UCSD-AML1 (cell line): ENCODE measurements around the gene SHROOM4.

Source experiments
- DNase-seq: peaks from one replicate; lab custom pipeline; 2025; ENCODE audit not compliant: unreplicated experiment; lab: John Stamatoyannopoulos, UW

The SHROOM4 gene, protein sequence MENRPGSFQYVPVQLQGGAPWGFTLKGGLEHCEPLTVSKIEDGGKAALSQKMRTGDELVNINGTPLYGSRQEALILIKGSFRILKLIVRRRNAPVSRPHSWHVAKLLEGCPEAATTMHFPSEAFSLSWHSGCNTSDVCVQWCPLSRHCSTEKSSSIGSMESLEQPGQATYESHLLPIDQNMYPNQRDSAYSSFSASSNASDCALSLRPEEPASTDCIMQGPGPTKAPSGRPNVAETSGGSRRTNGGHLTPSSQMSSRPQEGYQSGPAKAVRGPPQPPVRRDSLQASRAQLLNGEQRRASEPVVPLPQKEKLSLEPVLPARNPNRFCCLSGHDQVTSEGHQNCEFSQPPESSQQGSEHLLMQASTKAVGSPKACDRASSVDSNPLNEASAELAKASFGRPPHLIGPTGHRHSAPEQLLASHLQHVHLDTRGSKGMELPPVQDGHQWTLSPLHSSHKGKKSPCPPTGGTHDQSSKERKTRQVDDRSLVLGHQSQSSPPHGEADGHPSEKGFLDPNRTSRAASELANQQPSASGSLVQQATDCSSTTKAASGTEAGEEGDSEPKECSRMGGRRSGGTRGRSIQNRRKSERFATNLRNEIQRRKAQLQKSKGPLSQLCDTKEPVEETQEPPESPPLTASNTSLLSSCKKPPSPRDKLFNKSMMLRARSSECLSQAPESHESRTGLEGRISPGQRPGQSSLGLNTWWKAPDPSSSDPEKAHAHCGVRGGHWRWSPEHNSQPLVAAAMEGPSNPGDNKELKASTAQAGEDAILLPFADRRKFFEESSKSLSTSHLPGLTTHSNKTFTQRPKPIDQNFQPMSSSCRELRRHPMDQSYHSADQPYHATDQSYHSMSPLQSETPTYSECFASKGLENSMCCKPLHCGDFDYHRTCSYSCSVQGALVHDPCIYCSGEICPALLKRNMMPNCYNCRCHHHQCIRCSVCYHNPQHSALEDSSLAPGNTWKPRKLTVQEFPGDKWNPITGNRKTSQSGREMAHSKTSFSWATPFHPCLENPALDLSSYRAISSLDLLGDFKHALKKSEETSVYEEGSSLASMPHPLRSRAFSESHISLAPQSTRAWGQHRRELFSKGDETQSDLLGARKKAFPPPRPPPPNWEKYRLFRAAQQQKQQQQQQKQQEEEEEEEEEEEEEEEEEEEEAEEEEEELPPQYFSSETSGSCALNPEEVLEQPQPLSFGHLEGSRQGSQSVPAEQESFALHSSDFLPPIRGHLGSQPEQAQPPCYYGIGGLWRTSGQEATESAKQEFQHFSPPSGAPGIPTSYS (N-terminal part only)

DNA sequence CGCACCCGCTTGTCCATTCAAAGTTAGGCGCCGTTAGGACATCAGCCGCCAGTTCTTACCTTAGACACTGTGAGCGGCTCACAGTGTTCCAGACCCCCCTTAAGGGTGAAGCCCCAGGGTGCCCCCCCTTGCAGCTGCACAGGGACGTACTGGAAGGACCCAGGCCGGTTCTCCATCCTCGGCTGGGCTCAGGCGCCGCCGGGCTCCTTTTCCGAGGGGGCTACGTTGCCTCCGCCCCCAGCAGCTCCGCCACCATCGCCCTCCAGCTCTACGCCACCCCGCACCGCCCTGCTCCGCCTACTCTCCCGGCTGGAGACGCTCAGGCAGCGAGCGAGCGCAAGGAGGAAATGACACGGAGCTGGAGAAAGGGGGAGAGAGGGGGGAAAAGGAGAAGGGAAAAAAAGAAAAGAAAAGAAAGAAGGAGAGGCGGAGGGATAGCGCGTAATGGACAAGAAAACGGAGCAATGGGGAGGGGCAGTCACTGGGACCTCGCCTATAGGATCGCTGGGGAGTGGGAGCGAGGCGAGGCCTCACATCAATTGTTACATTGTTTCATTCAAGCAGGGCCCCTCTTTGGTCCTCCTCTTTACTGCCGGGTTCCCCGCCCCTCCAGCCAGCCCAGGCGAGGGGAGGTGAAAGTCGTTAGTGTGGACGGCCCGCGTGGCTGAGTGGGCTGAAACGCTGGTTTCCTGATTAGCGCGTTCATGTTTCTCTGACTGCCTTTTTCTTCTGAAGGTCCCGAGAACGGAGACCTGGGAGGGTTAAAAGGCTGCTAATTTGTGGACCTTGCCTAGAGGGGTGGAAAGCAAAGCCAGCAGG is at the start of gene SHROOM4:
SHROOM4 (minus strand) TSS at position 352 of the 819 bp plus-strand sequence; CDS start at position 176, 176 bp downstream.
- no peak for DNase-seq

DNA sequence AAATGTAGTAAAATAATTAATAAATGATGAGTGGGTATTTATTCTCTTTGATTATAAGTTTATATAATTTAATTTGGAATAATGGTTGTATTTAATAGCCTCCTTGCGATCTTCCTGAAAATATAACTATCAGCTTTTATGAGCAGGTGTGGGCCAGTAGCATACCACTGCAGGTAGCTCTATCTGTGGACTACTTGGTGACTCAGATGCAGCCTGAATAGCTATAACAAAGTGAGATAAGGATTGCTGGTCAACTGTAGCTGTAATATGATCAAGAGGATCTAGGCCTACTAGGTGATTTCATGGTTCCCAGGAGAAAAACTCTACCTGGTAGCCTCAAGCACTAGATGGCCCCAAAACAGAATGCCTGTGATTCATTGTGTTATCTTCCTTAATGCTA is 49.5 kb upstream of the SHROOM4 start:
- no peak for DNase-seq

DNA sequence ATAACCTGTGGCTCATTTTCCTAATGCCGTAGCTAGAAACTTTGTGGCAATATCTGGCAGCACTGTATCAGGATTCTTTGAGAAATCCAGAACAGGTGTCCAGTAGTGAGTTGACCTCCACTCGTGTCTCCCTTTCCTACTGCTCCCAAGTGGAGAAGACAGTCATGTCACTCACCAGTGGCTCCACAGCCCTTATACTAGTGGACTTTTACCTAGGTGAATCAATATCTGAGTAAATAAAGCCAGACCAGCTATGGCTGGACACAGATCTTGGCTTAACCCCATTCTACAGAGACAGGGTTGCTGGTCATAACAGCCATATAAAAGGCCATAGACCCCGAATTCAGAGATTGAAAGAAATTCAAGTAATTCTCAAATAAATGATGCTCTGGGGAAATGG is 46.5 kb upstream of the SHROOM4 start:
- no peak for DNase-seq

DNA sequence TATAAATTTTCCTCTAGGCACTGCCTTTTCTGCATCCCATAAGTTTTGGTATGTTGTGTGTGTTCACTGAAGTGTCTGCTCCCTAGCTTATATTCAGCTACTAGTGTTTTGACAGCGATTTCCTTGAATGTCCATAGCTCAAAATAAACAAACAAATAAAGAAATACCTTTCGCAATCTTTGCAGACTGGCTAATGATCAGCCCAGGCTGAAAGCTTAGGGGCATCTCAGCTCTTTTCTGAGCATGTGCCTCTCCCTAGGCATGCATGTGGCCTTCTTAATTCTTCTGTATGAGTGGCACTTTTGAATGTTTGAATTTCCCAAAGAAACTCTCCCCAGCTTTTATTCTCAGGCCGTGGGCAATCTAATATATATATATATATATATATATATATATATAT is 44.6 kb upstream of the SHROOM4 start:
- DNase-seq: no peak

DNA sequence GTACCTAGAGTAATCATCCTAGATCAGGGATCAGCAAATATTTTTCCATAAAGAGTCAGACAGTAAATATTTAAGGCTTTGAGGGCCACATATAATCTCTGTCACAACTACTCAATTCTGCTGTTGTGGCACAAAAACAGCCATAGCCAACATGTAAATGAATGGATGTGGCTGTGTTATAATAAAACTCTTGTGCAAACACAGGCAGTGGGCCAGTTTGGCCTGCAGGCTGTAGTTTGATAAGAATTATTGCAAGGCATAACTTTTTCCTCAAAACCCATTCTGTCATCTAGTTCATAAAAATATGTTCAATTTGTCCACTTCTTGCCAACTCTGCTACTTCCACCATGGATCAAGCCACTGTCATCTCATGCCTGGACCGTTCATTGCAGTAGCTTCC is 39.4 kb upstream of the SHROOM4 start:
- no peak for DNase-seq

DNA sequence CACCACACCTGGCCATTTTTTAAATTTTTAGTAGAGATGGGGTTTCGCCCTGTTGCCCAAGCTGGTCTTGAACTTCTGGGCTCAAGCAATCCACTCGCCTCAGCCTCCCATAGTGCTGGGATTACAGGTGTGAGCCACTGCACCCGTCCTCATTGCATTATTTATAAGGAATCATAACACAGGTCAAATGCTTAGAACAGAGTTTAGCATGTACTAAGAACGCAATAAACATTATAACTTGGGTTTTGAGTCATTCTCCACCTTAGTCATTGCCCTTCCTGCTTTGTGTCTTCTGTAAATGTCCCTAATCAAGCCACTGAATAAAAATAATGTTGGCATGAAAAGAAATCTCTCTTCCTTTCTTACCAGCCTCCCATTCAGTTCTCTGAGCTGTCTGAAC is 38.5 kb upstream of the SHROOM4 start:
- no peak for DNase-seq

DNA sequence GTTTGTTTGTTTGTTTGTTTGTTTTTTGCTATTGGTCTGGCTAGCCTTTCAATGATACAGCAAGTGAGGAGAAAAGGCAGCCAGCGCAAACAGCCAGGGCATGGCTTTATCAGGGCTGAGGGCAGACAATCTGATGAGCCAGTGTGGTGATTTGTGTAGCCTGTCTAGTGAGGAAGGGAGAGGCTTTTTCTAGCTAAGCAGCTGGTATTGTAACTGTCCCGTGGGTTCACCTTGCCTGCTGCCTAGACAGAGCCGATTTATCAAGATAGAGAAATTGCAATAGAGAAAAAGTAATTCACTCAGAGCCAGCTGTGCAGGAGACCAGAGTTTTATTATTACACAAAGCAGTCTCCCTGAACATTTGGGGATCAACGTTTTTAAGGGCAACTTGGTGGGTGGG is 28.2 kb upstream of the SHROOM4 start:
- DNase-seq: no peak

DNA sequence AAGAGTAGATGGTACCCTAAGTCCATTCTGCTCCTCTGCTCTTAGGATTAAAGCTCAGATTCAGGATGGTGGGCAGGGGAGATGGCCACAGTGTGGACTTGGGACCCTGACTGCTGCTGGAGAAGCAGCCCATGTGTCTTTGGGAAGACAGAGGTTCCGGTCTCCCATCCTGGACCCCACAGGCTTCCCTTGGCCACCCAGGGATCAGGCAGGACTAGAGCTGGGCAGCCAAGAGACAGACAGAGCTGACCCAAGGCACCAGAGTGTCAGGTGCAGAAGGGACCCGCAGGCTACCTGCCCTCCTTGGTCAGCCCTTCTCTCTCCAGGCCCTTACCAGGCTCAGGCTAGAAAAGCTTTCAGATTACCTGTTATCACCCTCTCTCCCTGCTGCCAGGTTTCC is 25.7 kb upstream of the SHROOM4 start:
- no peak for DNase-seq

DNA sequence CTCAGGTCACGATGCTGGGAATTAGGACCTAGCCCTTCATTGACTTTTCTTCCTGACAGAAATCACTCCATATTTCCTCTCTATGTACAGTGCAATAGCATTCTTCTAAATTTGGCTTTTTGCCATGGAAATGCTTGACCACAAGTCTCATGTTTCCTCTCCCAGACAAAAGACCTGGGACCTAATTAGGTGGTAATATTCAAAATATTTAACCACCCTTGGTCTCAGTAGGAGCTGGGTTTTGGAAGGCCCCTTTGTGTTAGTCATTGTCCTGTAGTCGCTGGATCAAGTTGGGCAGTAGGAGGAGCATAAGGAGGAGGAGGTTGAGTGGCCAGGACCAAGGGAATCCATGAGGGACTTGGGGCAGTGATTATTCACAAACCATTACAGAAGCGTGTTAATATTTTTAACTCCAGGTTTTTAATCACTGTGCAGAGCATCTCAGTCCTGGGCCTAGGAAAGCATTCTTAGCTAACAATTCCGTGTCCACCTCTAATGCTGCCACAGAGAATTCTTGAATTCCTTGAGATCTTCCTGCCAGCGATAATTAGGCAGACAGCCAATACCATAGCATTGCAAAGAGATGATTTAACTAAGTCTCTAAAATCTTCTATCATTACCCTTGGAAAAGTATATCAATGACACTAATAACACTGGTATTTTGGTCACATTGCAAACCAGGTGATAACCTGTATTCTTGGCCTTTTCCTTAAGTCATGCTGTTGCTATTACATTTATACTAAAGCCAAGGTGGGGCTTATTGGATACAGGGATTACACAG is 25.0 kb upstream of the SHROOM4 start:
- DNase-seq: no peak

DNA sequence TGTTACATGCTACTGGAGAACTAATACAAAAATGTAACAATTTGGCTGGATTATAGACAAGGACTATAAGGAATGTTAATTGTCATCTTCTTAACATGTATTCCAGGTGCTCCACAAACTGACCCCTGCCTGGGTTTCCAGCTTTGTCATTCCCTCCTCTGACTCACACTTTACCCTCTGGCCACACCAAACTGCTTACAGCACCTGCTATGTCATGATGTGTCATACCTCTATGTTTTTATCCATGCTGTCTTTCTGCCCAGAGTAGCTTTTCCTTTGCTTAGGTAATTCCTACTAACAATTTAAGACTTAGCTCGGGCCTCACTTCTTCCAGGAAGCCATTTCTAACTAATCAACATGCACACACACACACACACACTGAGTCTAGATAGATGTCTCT is 14.0 kb upstream of the SHROOM4 start:
- DNase-seq: no peak

DNA sequence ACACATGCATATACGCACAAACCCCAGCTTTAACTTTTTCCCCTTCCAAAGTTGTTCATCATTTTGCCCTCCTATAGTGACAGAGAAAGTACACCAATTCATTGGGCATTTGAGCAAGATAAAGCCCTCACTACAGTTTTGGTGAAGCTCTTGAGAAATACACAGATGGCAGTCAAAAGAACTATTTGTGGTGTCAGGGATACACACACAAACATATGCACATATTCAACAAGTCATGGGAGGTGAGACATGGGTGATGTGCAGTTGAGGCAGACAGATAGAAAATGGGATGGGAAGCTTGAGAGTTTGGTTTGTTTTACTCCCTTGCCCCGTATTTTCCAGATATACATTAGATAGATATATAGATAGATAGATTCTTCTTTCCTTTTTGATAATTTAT is 11.8 kb upstream of the SHROOM4 start:
- no peak for DNase-seq

DNA sequence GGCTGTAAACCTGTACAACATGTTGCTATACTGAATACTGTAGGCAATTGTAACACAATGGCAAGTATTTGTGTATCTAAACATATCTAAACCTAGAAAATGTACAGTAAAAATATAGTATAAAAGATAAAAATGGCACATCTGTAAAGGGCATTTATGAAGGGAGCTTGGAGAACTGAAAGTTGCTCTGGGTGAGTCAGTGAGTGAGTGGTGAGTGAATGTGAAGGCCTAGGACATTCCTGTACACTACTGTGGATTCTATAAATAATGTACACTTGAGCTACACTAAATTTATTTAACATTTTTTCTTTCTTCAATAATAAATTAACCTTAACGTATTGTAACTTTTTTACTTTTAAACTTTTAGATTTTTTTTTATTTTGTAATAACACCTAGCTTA is 5.0 kb upstream of the SHROOM4 start:
- no peak for DNase-seq

DNA sequence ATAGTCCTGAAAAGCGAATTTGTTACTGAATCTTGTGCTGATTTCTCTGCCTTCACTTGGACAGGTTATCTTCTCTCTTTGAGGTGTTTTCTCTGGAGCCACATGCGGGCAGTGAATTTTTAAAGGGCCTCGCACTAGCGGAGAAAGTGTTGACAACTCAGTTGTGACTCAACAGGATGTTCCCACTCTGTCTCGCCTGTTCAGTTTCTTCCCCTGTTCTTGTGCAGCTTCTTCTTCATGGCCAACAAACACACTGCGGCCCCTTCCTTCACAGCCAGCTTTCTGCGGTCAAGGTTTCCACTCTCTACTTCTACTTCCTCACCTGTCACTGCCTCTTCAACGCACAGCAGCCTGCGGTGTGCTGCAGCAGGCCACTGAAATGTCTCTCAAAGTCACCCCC is 1.1 kb upstream of the SHROOM4 start:
- DNase-seq: no peak

DNA sequence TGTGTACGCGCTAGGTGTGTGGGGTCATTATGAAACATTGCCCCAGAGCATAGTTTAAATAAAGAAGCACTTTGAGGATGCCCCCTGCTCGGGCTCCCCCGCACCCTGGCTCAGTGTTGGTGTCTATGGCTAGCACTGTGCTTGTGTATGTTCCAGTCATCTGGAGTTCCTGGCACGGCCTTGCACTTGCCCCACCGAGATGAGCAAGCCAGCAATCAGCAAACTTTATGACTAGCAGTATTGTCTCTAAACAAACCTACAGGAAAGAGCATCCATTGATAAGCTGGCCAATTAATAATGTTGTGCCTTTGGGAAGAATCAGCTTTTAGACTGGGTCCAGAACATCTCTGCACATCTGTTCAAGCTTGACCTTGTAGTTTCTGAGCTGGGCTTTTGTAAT is 707 bp upstream of the SHROOM4 start:
- DNase-seq: no peak

DNA sequence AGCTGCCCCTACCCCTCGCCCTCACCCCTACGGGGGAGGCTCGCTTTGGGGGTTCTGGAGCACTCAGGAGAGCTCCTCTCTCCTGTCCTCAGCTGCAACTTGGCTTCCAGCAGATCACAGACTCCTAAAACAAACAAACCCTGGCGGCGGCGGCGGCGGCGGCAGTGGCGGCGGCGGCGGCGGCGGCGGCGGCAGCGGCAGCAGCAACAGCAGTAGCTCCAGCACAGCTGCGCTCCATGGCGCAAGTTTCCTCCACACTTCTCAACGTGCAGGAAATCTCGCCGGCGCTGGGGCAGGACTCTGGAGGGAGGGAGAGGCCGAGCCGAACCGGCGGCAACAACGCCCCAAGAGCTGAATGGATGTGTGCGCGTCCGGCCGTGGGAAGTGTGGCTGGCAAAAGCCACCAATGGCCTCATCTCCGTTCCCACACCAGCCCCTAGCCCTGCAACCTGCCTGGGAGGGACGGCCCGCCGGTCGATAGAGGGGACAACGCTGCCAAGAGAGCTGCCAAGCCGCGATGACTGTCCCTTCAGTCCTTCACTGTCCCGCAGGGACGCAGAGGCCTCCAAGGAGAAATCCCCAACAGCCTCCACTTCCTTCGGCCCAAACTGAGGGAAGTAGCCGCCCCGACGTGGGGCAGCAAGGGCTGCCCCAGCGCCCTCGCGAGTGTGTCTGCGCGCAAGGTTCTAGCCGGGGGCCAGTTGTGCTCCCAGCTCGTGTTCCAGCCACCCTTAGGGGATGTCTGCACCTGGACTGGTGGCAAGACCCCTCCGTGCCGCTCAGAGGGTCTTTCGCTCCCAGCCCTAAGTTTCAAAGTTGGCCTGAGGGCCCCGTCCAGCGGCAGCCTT is 775 bp downstream of the SHROOM4 start:
- no peak for DNase-seq

DNA sequence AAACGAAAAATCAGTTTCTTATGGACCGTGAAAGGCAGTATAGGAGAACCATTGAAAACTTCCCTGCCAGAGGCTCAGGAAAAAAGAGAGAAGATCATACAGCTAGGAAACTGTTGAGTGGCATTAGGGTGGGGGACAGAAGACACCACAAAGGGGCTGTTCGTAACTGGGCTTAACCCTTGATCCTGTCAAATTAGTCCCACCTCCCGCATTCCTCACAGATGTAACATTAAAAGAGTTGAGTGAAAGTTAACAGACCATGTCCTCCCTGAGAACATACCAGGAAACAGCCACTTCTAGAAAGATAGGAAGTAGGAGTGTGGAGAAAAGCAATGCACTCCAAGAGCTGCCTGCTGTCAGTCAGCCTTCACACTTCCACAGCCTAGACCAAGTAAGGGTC is 8.7 kb downstream of the SHROOM4 start:
- no peak for DNase-seq

DNA sequence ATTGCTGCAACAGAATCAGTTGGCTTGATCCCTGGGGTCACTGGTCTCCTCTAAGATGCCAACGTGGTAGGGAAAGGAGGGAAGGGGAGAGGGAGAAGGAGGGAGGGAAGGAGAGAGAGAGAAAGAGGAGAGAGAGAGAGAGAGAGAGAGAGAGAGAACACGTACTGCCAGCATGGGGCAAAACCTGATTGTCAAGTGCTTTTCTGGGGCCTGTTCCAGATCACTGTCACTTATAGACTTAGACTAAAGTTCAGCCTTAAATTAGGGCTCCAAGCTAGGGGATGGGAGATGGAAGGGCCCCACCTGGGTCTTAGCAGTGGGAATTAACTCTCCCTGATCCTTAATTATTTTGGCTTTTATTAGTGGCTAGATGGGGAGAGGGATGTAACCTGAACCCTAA is 12.9 kb downstream of the SHROOM4 start:
- no peak for DNase-seq

DNA sequence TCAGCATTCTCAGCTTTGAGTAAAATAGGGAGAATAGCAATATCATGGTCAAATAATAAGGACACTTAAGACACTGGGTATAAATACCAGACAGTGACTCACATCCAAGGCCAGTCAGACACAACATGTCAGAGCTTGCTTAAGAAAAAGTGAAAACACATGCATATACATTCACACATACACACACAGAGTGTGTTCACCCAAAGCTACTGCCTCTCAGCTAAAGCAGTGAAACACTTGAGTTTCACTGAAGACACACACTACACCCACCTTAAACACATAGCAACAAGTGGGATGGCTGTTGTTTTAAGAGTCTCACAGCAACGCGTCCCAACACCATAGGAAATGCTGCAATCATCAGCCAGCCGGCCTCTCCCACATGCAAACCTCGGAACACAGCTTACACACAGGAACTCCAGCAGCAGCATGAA is 14.4 kb downstream of the SHROOM4 start:
- DNase-seq: no peak

DNA sequence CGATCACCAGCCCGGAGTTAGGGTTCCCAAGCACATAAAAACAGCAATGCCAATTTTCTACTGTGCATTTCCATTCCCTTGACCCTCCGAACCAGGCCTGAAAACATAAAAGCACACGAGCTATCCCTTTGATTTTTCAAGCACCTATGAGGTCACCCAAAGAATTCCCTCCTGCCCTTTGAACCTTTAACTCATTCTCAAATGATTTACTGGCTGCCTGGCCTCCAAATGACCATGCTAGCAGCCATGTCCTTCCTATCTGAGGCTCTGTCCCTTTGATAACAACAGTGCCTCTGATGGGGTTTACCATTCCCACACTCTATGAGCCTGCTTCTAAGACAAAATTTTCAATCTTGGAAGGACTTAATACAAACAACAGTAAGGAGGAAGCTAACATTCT is 15.2 kb downstream of the SHROOM4 start:
- DNase-seq: no peak
